ENCODE data around the gene CEND1. TPM values are rescaled to one million over a fixed set of nuclear protein-coding genes. Genes with fewer than 3 reads are reported as not detected.

CEND1 gene
- total RNA-seq, 6 donors from 2014 or later, result not detected

- Histone ChIP-seq H3K27ac (no peak overlapping the region), H3K4me1 (peaks cover 15 to 30% (median 19%) of the 10 kb centered on the region in 4 donors), H3K36me3 (peaks cover 5 to 46% (median 43%) of the 10 kb centered on the region in 4 donors), H3K4me3 (no peak overlapping the region), H3K27me3 (no peaks in the 10 kb centered on the region), H3K9me3 (no peaks in the 10 kb centered on the region)
- TF ChIP-seq POLR2A (IDR thresholded peaks at IDR 0.05) (no peak), EP300 (IDR thresholded peaks at IDR 0.05) (no peak), CTCF (IDR thresholded peaks at IDR 0.05) (no peak), POLR2AphosphoS5 (IDR thresholded peaks at IDR 0.05) (no peak)
- 92 to 93% methylated on average over 3 to 12 of the region's 15 CpGs for WGBS, 2 donors
- DNase-seq (peak in 1 of 2 donors; percentile 49), ATAC-seq (ENCODE audit: low FRiP score in 2 of 2) (no peak)
These were observed 18.2 kb downstream of the CEND1 start for GRCh38 chr11:771617-772204.

- H3K36me3 ChIP-seq, result peaks cover 5 to 54% (median 49%) of the 10 kb centered on the region in 4 donors
- ATAC-seq (ENCODE audit: low FRiP score in 2 of 2), result no peak
- WGBS, 2 donors, result 90 to 92% methylated on average over 17 to 32 of the region's 32 CpGs
- DNase-seq, result peak in 1 of 2 donors; percentile 71
- TF ChIP-seq POLR2A (IDR thresholded peaks at IDR 0.05), result no peak
- TF ChIP-seq POLR2AphosphoS5 (IDR thresholded peaks at IDR 0.05), result no peak
- TF ChIP-seq EP300 (IDR thresholded peaks at IDR 0.05), result no peak
- no peak for TF ChIP-seq CTCF (IDR thresholded peaks at IDR 0.05)
- no peak overlapping the region for H3K27ac ChIP-seq
- H3K4me3 ChIP-seq, result no peak overlapping the region
- H3K27me3 ChIP-seq, result no peaks in the 10 kb centered on the region
- peaks cover 10 to 22% (median 11%) of the 10 kb centered on the region in 4 donors for H3K4me1 ChIP-seq
- no peaks in the 10 kb centered on the region for H3K9me3 ChIP-seq
These were observed 19.0 kb downstream of the CEND1 start for GRCh38 chr11:770642-771616.

GRCh38 chr11:769887-770641 lies 19.8 kb downstream of the CEND1 start:
- peak in 1 of 2 donors; percentile 63 for DNase-seq
- Histone ChIP-seq H3K9me3 (no peaks in the 10 kb centered on the region), H3K4me3 (no peak overlapping the region), H3K36me3 (peaks cover 5 to 63% (median 54%) of the 10 kb centered on the region in 4 donors), H3K27me3 (no peaks in the 10 kb centered on the region), H3K27ac (no peak overlapping the region), H3K4me1 (peaks cover under 1 to 13% (median 2%) of the 10 kb centered on the region in 4 donors)
- no peak for TF ChIP-seq CTCF (IDR thresholded peaks at IDR 0.05)
- TF ChIP-seq EP300 (IDR thresholded peaks at IDR 0.05), result no peak
- TF ChIP-seq POLR2A (IDR thresholded peaks at IDR 0.05), result no peak
- no peak for TF ChIP-seq POLR2AphosphoS5 (IDR thresholded peaks at IDR 0.05)
- WGBS, 2 donors, result 86 to 92% methylated on average over 21 to 23 of the region's 23 CpGs
- ATAC-seq (ENCODE audit: low FRiP score in 2 of 2), result no peak

- Histone ChIP-seq H3K36me3 (peaks cover 15 to 65% (median 58%) of the 10 kb centered on the region in 4 donors), H3K9me3 (no peaks in the 10 kb centered on the region), H3K4me3 (no peak overlapping the region), H3K27ac (no peak overlapping the region), H3K4me1 (peaks cover 0 to 6% (median 6%) of the 10 kb centered on the region in 4 donors), H3K27me3 (no peaks in the 10 kb centered on the region)
- 86 to 97% methylated on average over 10 to 11 of the region's 11 CpGs for WGBS, 2 donors
- DNase-seq, result peak in 1 of 2 donors; percentile 55
- TF ChIP-seq POLR2A (IDR thresholded peaks at IDR 0.05) (no peak), CTCF (IDR thresholded peaks at IDR 0.05) (no peak), EP300 (IDR thresholded peaks at IDR 0.05) (no peak), POLR2AphosphoS5 (IDR thresholded peaks at IDR 0.05) (no peak)
- no peak for ATAC-seq (ENCODE audit: low FRiP score in 2 of 2)
These were observed 22.7 kb downstream of the CEND1 start for GRCh38 chr11:767238-767637.
